ENCODE measurements around the gene TATDN2.

DNA sequence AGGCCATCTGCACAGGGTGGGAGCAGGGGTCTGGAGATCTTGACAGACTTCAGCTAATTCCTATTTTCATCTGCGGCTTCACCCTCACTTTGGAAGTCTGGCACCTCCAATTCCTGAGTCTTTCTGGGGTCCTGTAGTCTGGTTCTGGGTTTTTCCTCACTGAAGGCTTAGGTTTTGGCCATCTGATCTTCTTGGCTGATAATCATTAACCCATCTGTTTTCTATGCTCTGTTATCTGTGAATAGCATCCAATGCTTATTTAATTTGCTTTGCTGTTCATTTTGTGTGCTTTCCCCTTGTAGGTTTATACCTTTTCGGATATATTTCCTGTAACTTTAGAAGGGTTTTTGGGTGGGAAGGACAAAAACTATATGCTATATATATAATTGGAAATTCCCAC, 17.6 kb downstream of the TATDN2 start:
- TF ChIP-seq, protein P1, sequence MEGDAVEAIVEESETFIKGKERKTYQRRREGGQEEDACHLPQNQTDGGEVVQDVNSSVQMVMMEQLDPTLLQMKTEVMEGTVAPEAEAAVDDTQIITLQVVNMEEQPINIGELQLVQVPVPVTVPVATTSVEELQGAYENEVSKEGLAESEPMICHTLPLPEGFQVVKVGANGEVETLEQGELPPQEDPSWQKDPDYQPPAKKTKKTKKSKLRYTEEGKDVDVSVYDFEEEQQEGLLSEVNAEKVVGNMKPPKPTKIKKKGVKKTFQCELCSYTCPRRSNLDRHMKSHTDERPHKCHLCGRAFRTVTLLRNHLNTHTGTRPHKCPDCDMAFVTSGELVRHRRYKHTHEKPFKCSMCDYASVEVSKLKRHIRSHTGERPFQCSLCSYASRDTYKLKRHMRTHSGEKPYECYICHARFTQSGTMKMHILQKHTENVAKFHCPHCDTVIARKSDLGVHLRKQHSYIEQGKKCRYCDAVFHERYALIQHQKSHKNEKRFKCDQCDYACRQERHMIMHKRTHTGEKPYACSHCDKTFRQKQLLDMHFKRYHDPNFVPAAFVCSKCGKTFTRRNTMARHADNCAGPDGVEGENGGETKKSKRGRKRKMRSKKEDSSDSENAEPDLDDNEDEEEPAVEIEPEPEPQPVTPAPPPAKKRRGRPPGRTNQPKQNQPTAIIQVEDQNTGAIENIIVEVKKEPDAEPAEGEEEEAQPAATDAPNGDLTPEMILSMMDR (conservative IDR thresholded peaks at IDR 0.05; ENCODE audit: low read depth, low read length): no peak
- TF ChIP-seq EZH2phosphoT487 (IDR thresholded peaks at IDR 0.05; ENCODE audit: borderline replicate concordance, low read length) (no peak), EZH2 (IDR thresholded peaks at IDR 0.05; ENCODE audit: low read length, unreplicated experiment) (no peak)

All from PC-3 (cell line).